HG02884 (cell line): Measurements from ENCODE around the gene EIF4EBP2.

Experiments
- ATAC-seq: cut with Tn5 transposase; IDR thresholded peaks from one replicate; pipeline ENCODE4 v1.9.1; 2021; ENCODE audit warnings: mild to moderate bottlenecking, moderate library complexity; ENCODE audit not compliant: unreplicated experiment

The EIF4EBP2 gene, protein sequence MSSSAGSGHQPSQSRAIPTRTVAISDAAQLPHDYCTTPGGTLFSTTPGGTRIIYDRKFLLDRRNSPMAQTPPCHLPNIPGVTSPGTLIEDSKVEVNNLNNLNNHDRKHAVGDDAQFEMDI

GRCh38 chr10:70404036-70404786 lies at the start of gene EIF4EBP2:
Gene EIF4EBP2 (plus strand): TSS chr10:70404145. CDS start chr10:70404402, 257 bp downstream.
- ATAC-seq, result peak; percentile 71

- no peak for ATAC-seq
Observed at GRCh38 chr10:70354556-70354955, 49.4 kb upstream of the EIF4EBP2 start.

DNA sequence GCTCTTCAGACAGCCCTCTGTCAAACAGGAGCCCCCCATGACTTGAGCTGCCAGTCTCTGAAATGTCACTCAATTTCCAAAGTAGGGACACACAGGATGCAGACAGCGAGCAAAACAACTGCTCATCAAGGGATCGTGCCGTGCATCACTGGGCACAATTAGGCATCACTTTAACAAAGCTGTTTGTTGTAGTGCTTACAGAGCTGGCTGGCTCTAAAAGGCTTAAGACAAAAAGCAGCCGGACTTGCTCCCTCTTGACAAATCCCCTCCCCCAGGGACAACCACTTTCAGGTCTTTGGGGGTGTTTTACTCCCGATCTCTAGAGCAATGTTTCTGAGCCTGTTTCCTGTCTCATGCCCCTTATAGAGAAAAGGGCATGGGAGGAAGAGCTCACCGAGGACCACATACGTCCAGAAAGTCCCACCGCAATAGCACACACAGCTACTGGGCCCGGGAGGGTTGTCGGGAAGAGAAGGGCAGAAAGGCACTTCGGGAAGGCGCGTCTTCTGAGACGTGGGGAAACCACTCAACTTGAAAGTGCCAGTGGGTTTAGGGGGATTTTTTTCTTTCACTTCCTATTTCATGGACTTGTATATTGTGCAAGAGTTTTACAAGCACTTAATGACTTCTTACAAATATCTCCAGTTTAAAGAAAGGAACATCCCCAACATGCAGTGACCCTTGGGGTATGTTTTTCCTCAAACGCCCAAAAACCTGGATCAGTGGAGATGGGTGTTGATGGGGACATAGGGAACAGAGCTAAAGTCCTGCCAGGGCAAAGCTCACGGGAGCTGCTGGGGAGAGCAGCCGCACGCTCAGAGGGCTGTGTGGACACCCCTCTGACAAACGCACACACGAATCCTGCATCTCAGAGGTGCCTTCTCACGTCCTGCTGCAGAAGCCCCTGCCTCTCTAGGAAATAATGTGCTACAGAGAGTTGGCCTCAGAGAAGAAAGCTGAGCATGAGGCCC lies 48.6 kb upstream of the EIF4EBP2 start:
- ATAC-seq, result peak; percentile 71

- no peak for ATAC-seq
Observed at GRCh38 chr10:70357565-70357964, 46.4 kb upstream of the EIF4EBP2 start.

GRCh38 chr10:70358446-70358845 lies 45.5 kb upstream of the EIF4EBP2 start:
- no peak for ATAC-seq

GRCh38 chr10:70359017-70359550 lies 44.9 kb upstream of the EIF4EBP2 start:
- no peak for ATAC-seq

GRCh38 chr10:70360215-70360614 lies 43.7 kb upstream of the EIF4EBP2 start:
- no peak for ATAC-seq

- no peak for ATAC-seq
Observed at GRCh38 chr10:70362328-70362727, 41.6 kb upstream of the EIF4EBP2 start.

DNA sequence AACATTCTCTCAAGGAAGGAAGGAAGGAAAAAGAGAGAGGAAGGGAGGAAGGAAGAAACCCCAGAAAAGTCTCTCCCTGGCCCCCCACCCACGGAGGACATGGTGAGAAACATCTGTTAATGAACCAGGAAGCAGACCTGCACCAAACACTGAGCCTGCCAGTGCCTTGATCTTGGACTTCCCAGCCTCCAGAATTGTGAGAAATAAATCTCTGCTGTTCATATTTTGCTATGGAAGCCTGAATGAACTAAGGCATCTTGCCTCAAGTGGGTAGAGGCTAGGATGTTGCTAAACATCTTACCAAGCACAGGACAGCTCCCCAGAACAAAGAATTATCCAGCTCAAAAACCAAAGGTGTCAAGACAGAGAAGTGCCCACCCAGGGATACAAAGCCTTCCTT lies 40.7 kb upstream of the EIF4EBP2 start:
- ATAC-seq, result no peak

DNA sequence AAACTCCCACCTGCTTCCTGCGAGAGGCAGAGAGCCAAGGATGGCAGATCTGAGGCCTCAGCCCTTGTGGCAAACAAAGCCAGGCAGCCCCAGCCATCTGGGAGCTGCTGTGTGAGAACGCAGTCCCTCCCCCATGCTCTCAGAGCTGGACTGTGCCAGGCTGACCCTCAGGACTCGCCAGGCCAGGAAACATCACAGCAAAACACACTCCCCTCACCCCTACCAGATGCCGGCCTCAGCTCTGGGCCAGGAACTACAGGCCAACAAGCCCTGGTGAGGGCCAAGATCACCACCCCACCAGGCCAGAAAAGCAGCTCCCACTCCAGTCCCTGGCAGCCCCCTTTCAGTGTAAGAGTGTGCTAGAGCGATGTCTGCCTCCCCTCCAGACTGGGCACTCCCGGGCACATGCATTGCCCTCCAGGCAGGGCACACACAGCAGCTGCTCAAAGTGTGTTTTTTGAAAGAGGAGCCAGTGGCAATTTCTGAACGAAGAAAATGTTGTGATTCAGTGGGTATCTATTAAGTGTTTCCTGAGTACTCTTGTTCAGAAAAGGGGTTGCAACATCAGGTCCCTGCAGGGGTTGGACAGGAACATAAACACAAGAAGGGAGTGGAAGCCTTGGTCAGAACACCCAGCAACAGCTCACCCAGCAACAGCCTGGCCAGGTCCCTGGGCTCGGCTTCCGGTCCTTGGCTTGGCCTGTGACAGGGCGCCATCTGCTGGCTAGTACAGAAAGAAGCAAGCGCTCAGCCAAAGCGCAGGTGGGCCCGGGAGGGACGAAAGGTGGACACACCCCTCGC lies 39.8 kb upstream of the EIF4EBP2 start:
- peak; percentile 86 for ATAC-seq

DNA sequence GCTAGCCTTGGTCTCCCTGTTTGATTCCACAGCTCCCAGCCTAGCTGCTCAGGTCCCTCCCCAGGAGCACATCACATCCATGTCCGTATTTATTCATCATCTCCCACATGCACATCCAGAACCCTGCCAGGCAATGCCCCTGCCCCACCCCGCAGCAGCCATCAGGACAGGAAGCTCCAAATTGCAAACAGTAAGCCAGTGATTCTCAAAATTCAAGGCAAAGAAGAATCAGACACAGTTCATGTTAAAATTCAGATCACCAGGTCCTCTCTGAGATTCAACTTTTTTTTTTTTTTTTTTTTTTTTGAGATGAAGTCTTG lies 39.2 kb upstream of the EIF4EBP2 start:
- ATAC-seq, result no peak

GRCh38 chr10:70367195-70367796 lies 36.6 kb upstream of the EIF4EBP2 start:
- ATAC-seq, result no peak

GRCh38 chr10:70368774-70369482 lies 35.0 kb upstream of the EIF4EBP2 start:
- ATAC-seq, result no peak

DNA sequence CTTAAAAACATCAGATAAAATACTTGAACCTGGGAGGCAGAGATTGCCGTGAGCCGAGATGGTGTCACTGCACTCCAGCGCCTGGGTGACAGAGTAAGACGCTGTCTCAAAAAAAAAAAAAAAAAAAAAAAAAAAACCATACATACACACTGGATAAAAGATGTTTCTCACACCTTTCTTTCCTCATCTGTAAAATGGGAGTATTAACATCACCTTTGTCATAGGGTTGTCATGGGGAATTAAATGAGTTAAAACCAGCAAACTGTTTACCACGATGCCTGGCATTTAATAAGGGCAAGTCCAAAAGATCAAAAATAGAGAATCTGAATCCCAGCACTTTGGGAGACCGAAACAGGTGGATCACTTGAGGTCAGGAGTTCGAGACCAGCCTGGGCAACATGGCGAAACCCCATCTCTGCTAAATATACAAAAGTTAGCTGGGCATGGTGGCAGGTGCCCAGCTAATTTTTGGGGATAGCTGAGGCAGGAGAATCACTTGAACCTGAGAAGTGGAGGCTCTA lies 34.4 kb upstream of the EIF4EBP2 start:
- no peak for ATAC-seq

DNA sequence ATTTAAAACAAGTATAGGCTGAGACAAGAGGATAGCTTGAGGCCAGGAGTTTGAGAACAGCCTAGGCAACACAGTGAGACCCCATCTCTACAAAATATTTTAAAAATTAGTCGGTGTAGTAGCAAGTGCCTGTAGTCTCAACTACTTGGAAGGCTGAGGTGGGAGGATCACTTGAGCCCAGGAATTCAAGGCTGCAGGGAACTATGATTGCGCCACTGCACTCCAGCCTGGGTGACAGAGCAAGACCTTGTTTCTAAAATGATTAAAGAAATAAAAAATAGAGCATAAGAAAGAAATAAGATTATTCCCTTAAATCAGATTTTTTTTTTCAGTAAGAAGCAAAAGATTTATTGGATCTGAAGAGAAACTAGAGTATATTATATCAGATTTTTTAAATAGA lies 33.2 kb upstream of the EIF4EBP2 start:
- no peak for ATAC-seq

GRCh38 chr10:70371846-70372245 lies 32.1 kb upstream of the EIF4EBP2 start:
- ATAC-seq, result no peak

DNA sequence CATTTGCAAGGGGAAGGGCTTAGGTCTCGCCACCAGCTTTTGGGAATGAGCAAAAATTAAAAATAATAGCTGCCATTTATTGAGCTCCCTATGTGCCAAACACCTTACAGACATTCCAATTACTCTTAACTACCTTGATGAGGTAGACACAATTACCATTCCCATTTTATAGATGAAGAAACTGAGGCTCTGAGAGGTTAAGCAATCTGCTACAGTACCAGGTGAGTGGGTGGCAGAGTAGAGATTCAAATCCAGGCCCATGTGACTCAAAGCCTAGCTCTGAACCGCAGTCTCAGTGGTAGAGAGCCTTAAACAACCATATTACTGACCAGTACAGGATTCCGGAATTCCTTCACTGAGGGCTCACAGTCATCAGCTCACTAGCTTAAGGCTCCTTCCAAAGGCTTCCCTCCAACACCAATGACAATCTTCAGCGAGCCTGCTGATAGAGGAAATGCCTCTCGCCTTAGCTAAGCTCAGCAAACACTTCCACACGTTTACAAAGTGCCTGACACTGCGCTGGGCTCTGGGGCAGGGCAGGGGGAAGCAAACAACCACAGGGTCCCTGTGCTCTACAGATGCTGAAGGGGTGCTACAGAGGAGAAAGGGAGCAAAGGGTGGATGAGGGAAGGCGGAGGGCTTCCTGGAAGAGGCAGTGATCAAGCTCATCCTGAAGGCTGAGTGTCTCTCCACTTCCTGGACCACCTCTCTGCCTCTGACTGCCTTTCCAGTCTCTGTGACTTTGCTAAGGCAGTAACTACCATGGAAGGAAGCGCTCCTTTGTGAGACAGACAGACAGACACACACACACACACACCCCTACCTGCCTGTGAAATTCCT lies 28.9 kb upstream of the EIF4EBP2 start:
- no peak for ATAC-seq
